HepG2 (cell line): Measurements from ENCODE around the gene SPSB2. TPM values are rescaled to one million over a fixed set of nuclear protein-coding genes. Genes with fewer than 3 reads are reported as not detected.

Experiments
- FOXK2 ChIP-seq: fragments of 450-650 bp; IDR thresholded peaks from 2 replicates; pipeline ENCODE4 v1.6.1; 2016
- FOXM1 ChIP-seq: sonication (generic); formaldehyde crosslinking; IDR thresholded peaks from 2 replicates; pipeline ENCODE4 v1.5.0; 2020; ENCODE audit warnings: missing genetic modification reagents
- JARID2 ChIP-seq: sonication (generic); formaldehyde crosslinking; IDR thresholded peaks from 2 replicates; pipeline ENCODE4 v1.8.1; 2023; ENCODE audit warnings: missing genetic modification reagents, inconsistent platforms; ENCODE audit not compliant: insufficient replicate concordance
- PRMT3 ChIP-seq: sonication (generic); formaldehyde crosslinking; IDR thresholded peaks from 2 replicates; pipeline ENCODE4 v1.8.1; 2022; ENCODE audit warnings: low read depth, mild to moderate bottlenecking, moderate library complexity, missing genetic modification reagents, borderline replicate concordance
- RFXANK ChIP-seq: IDR thresholded peaks from 2 replicates; pipeline ENCODE4 v1.6.1; 2016
- SOX6 ChIP-seq, 2 experiments: fragments of 450-650 bp in 1 of 2; sonication (generic) in 1 of 2; formaldehyde crosslinking in 1 of 2; IDR thresholded peaks; 2 replicates each; pipeline versions ENCODE4 v1.4.0 to v1.6.1; 2017 to 2020; ENCODE audit warnings: antibody characterized with exemption in 1 of 2, mild to moderate bottlenecking in 1 of 2, missing genetic modification reagents in 1 of 2
- SRY ChIP-seq: sonication (generic); formaldehyde crosslinking; IDR thresholded peaks from 2 replicates; pipeline ENCODE4 v1.8.0; 2022; ENCODE audit warnings: mild to moderate bottlenecking, missing genetic modification reagents
- SUZ12 ChIP-seq: fragments of 150-350 bp; IDR thresholded peaks from 2 replicates; pipeline ENCODE4 v1.6.1; 2014; ENCODE audit warnings: low read depth, low read length
- ZNF138 ChIP-seq: sonication (generic); formaldehyde crosslinking; IDR thresholded peaks from 2 replicates; pipeline ENCODE4 v1.5.0; 2020; ENCODE audit warnings: mild to moderate bottlenecking, low read depth, missing genetic modification reagents
- ZNF160 ChIP-seq: sonication (generic); formaldehyde crosslinking; IDR thresholded peaks from 2 replicates; pipeline ENCODE4 v1.8.0; 2022; ENCODE audit warnings: mild to moderate bottlenecking, inconsistent platforms, missing genetic modification reagents
- ZNF329 ChIP-seq: sonication (generic); formaldehyde crosslinking; IDR thresholded peaks from 2 replicates; pipeline ENCODE4 v1.9.0; 2021; ENCODE audit warnings: low read depth, mild to moderate bottlenecking, missing genetic modification reagents
- ZNF616 ChIP-seq: sonication (generic); formaldehyde crosslinking; IDR thresholded peaks from 2 replicates; pipeline ENCODE4 v1.5.0; 2020; ENCODE audit warnings: low read depth, mild to moderate bottlenecking, missing genetic modification reagents
- ZNF724P ChIP-seq: sonication (generic); formaldehyde crosslinking; IDR thresholded peaks from 2 replicates; pipeline ENCODE4 v1.8.0; 2022; ENCODE audit warnings: missing genetic modification reagents, borderline replicate concordance
- ZNF780A ChIP-seq: sonication (generic); formaldehyde crosslinking; IDR thresholded peaks from 2 replicates; pipeline ENCODE4 v1.8.0; 2022; ENCODE audit warnings: mild to moderate bottlenecking, missing genetic modification reagents, moderate library complexity
- ZNF816 ChIP-seq: sonication (generic); formaldehyde crosslinking; IDR thresholded peaks from 2 replicates; pipeline ENCODE4 v1.8.0; 2022; ENCODE audit warnings: missing genetic modification reagents, mild to moderate bottlenecking, borderline replicate concordance
- polyA plus RNA-seq, 8 experiments: library from polyadenylated mRNA; depleted of rRNA in 3 of 8; stranded (reverse) in 7 of 8; unstranded in 1 of 8; fragments of >200 nt; fragmentation: Illumina TruSeq in 4 of 8; extraction: Trizol in 4 of 8; gene quantifications; 2 replicates each; pipeline versions ENCODE4 v1.2.1 to v1.2.3, GENCODE V29; 2011 to 2016; ENCODE audit warnings: low read depth in 4 of 8, missing spikeins in 1 of 8, mixed read lengths in 1 of 8; ENCODE audit not compliant: insufficient read depth in 1 of 8
- total RNA-seq, 5 experiments: library from RNA; depleted of rRNA; stranded (reverse); fragments of >200 nt; fragmentation: Illumina TruSeq; extraction: Trizol; gene quantifications; 2 replicates each; pipeline ENCODE4 v1.2.3, GENCODE V29; 2016; ENCODE audit warnings: low read depth in 1 of 5
- TF ChIP-seq, protein P1 (sequence below): sonication (generic); formaldehyde crosslinking; IDR thresholded peaks from 2 replicates; pipeline ENCODE4 v1.4.0; 2020; ENCODE audit warnings: low read depth, mild to moderate bottlenecking, missing genetic modification reagents
- TF ChIP-seq, protein P2 (sequence below): sonication (generic); formaldehyde crosslinking; IDR thresholded peaks from 2 replicates; pipeline ENCODE4 v1.4.0; 2020; ENCODE audit warnings: missing genetic modification reagents
- TF ChIP-seq, protein P3 (sequence below): sonication (generic); formaldehyde crosslinking; IDR thresholded peaks from 2 replicates; pipeline ENCODE4 v1.4.0; 2020; ENCODE audit warnings: mild to moderate bottlenecking, missing genetic modification reagents
- TF ChIP-seq, protein P4 (sequence below): sonication (generic); formaldehyde crosslinking; IDR thresholded peaks from 2 replicates; pipeline ENCODE4 v1.5.0; 2020; ENCODE audit warnings: mild to moderate bottlenecking, missing genetic modification reagents, moderate library complexity
- TF ChIP-seq, protein P5 (sequence below): IDR thresholded peaks from 2 replicates; pipeline ENCODE4 v1.6.1; 2016; ENCODE audit warnings: missing genetic modification reagents, missing compliant biosample characterization
- TF ChIP-seq, protein P6 (sequence below): IDR thresholded peaks from 2 replicates; pipeline ENCODE4 v1.6.1; 2016; ENCODE audit warnings: control low read depth
- TF ChIP-seq, protein P7 (sequence below): fragments of 450-650 bp; IDR thresholded peaks from 2 replicates; pipeline ENCODE4 v1.6.1; 2017

SPSB2 gene
- total and polyA plus RNA-seq, 2 of the 13 experiments (the other 11 are each of a cell fraction or from before 2014, with no cell fraction given): 2.0 to 6.2 TPM

DNA sequence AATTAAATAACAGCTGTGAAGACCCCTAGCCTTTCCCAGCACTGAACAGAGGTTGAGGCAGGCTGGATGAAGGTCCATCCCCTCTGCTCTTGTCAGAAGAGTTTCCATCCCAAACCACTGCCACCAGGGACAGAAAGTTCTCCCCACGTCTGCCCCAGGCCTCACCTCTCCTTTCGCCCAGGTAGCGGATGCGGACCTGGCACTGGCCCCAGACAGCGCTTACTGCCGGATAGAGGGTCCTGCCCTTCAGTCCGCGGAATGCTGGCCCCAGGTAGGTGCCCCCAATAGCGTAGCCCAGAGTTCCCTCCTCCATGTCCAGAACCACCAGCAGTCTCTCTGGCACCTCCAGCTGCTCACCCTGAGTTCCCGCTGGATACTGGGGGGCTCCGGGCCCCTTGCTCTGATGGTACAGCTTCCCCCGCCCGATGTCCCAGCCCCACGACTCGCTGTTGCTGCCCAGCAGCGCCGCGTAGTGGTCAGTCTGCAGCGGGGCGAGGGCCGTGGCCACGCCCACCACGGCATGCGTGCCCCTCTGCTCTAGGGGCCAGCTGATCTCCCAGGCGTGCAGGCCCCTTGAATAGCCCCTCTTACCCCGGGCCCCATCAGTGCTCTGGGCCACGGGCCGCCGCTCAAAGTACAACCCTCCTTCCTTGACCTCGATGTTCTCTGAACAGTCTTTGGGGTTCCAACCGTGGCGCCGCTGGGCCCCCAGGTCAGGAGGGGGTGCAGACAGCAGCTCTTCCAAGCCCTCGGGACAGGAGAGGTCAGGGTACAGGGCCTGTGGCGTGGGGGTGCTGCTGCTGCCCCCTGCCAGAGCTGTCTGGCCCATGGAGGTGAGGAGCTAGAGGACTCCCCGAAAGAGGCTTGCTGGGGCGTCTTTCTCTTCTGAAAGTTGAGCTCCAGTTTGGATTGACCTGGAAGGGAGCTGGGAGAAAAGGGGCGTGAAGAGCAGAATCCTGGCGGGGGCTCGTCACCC lies 742 bp downstream of the SPSB2 start (continued):
- TF ChIP-seq, protein P1, sequence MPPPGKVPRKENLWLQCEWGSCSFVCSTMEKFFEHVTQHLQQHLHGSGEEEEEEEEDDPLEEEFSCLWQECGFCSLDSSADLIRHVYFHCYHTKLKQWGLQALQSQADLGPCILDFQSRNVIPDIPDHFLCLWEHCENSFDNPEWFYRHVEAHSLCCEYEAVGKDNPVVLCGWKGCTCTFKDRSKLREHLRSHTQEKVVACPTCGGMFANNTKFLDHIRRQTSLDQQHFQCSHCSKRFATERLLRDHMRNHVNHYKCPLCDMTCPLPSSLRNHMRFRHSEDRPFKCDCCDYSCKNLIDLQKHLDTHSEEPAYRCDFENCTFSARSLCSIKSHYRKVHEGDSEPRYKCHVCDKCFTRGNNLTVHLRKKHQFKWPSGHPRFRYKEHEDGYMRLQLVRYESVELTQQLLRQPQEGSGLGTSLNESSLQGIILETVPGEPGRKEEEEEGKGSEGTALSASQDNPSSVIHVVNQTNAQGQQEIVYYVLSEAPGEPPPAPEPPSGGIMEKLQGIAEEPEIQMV (CRISPR knock-in tag): peak; percentile 88
- TF ChIP-seq, protein P2, sequence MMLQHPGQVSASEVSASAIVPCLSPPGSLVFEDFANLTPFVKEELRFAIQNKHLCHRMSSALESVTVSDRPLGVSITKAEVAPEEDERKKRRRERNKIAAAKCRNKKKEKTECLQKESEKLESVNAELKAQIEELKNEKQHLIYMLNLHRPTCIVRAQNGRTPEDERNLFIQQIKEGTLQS (CRISPR knock-in tag): no peak
- TF ChIP-seq ZNF138 (CRISPR knock-in tag) (no peak; the same call in 1 of the 2 replicates), ZNF780A (CRISPR knock-in tag) (no peak), ZNF616 (CRISPR knock-in tag) (no peak), PRMT3 (CRISPR knock-in tag) (no peak), RFXANK (CRISPR knock-in tag) (no peak), ZNF816 (CRISPR knock-in tag) (no peak; the same call in 1 of the 2 replicates), SUZ12 (no peak), JARID2 (CRISPR knock-in tag) (no peak), SRY (0 out of 2 replicates have a peak, but pooled peaks have one; percentile 55), ZNF160 (CRISPR knock-in tag) (no peak), SOX6 (IDR thresholded peaks at IDR 0.05) (no peak), SOX6 (CRISPR knock-in tag; IDR thresholded peaks at IDR 0.05) (no peak; the same call in 1 of the 2 replicates), FOXM1 (CRISPR knock-in tag) (no peak), ZNF329 (no peak; the same call in 1 of the 2 replicates), FOXK2 (peak; percentile 20; the same call in 1 of the 2 replicates), ZNF724P (CRISPR knock-in tag) (no peak; the same call in 1 of the 2 replicates)
- TF ChIP-seq, protein P3, sequence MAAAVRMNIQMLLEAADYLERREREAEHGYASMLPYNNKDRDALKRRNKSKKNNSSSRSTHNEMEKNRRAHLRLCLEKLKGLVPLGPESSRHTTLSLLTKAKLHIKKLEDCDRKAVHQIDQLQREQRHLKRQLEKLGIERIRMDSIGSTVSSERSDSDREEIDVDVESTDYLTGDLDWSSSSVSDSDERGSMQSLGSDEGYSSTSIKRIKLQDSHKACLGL: peak; percentile 31; the same call in 1 of the 2 replicates
- TF ChIP-seq, protein P4, sequence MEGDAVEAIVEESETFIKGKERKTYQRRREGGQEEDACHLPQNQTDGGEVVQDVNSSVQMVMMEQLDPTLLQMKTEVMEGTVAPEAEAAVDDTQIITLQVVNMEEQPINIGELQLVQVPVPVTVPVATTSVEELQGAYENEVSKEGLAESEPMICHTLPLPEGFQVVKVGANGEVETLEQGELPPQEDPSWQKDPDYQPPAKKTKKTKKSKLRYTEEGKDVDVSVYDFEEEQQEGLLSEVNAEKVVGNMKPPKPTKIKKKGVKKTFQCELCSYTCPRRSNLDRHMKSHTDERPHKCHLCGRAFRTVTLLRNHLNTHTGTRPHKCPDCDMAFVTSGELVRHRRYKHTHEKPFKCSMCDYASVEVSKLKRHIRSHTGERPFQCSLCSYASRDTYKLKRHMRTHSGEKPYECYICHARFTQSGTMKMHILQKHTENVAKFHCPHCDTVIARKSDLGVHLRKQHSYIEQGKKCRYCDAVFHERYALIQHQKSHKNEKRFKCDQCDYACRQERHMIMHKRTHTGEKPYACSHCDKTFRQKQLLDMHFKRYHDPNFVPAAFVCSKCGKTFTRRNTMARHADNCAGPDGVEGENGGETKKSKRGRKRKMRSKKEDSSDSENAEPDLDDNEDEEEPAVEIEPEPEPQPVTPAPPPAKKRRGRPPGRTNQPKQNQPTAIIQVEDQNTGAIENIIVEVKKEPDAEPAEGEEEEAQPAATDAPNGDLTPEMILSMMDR: peak; percentile 98
- TF ChIP-seq, protein P5, sequence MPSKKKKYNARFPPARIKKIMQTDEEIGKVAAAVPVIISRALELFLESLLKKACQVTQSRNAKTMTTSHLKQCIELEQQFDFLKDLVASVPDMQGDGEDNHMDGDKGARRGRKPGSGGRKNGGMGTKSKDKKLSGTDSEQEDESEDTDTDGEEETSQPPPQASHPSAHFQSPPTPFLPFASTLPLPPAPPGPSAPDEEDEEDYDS: peak; percentile 56; the same call in 1 of the 2 replicates
- TF ChIP-seq, protein P6, sequence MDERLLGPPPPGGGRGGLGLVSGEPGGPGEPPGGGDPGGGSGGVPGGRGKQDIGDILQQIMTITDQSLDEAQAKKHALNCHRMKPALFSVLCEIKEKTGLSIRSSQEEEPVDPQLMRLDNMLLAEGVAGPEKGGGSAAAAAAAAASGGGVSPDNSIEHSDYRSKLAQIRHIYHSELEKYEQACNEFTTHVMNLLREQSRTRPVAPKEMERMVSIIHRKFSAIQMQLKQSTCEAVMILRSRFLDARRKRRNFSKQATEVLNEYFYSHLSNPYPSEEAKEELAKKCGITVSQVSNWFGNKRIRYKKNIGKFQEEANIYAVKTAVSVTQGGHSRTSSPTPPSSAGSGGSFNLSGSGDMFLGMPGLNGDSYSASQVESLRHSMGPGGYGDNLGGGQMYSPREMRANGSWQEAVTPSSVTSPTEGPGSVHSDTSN: no peak
- TF ChIP-seq, protein P7, sequence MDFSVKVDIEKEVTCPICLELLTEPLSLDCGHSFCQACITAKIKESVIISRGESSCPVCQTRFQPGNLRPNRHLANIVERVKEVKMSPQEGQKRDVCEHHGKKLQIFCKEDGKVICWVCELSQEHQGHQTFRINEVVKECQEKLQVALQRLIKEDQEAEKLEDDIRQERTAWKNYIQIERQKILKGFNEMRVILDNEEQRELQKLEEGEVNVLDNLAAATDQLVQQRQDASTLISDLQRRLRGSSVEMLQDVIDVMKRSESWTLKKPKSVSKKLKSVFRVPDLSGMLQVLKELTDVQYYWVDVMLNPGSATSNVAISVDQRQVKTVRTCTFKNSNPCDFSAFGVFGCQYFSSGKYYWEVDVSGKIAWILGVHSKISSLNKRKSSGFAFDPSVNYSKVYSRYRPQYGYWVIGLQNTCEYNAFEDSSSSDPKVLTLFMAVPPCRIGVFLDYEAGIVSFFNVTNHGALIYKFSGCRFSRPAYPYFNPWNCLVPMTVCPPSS: no peak
